Activated CD8-positive, alpha-beta memory T cell treated with anti-CD3 and anti-CD28 coated beads for 36 hours (primary cell): Measurements from ENCODE around the gene FXN. TPM values are rescaled to one million over a fixed set of nuclear protein-coding genes. Genes with fewer than 3 reads are reported as not detected.

Source experiments
- CTCF ChIA-PET: fragments of 350-600 bp; sonication (Branson Sonifier 250); formaldehyde crosslinking; loops from one replicate; lab custom pipeline; 2021; ENCODE audit warnings: antibody characterized with exemption; lab: Charles Lee
- POLR2A ChIA-PET: fragments of 350-600 bp; sonication (Branson Sonifier 250); formaldehyde crosslinking; loops from one replicate; lab custom pipeline; 2021; ENCODE audit warnings: antibody characterized with exemption; lab: Charles Lee
- total RNA-seq, 2 experiments: library from RNA; stranded (reverse); gene quantifications; one replicate each; pipeline ENCODE4 v1.2.3, GENCODE V29; 2021

Gene FXN
- total RNA-seq, 2 experiments from 2014 or later = 34.4 to 35.6 TPM

GRCh38 chr9:69054989-69055388 is 19.4 kb downstream of the FXN start:
- ChIA-PET CTCF (interaction anchor here (1.2 to 3.4 kb wide), 6 partner anchors 9 to 169 kb away, joined by 3 to 17 read pairs (median 5); no protein-coding TSS in a partner anchor), POLR2A (interaction anchor here (1.1 kb wide), 1 partner anchor 120 kb away, joined by 4 read pairs; no protein-coding TSS in a partner anchor)

- ChIA-PET POLR2A (interaction anchor here (0.7 kb wide), 1 partner anchor 21 kb away, joined by 7 read pairs; no protein-coding TSS in a partner anchor), CTCF (interaction anchor here (0.6 to 2.9 kb wide), 4 partner anchors 21 to 167 kb away, joined by 3 to 14 read pairs (median 4); partner anchors contain the start of gene FXN)
Observed at GRCh38 chr9:69056191-69056815, 20.8 kb downstream of the FXN start.

GRCh38 chr9:69058101-69058500 is 22.5 kb downstream of the FXN start:
- ChIA-PET CTCF (interaction anchor here (2.9 kb wide), 1 partner anchor 135 kb away, joined by 14 read pairs; no protein-coding TSS in a partner anchor), POLR2A (no interaction called here)

GRCh38 chr9:69060766-69061165 is 25.2 kb downstream of the FXN start:
- ChIA-PET CTCF (no interaction called here), POLR2A (no interaction called here)

- CTCF ChIA-PET = no interaction called here
- POLR2A ChIA-PET = no interaction called here
Observed at GRCh38 chr9:69062195-69062594, 26.6 kb downstream of the FXN start.

GRCh38 chr9:69063839-69064238 is 28.3 kb downstream of the FXN start:
- ChIA-PET POLR2A (no interaction called here), CTCF (interaction anchor here (1.1 kb wide), 1 partner anchor 10 kb away, joined by 7 read pairs; no protein-coding TSS in a partner anchor)

GRCh38 chr9:69065660-69066059 is 30.1 kb downstream of the FXN start:
- POLR2A ChIA-PET = no interaction called here
- CTCF ChIA-PET = no interaction called here

- CTCF ChIA-PET = no interaction called here
- POLR2A ChIA-PET = no interaction called here
Observed at GRCh38 chr9:69066955-69067354, 31.4 kb downstream of the FXN start.

GRCh38 chr9:69070201-69070600 is 34.6 kb downstream of the FXN start:
- ChIA-PET CTCF (interaction anchor here (0.7 kb wide), 1 partner anchor 16 kb away, joined by 3 read pairs; no protein-coding TSS in a partner anchor), POLR2A (no interaction called here)

GRCh38 chr9:69071059-69071458 is 35.5 kb downstream of the FXN start:
- ChIA-PET CTCF (no interaction called here), POLR2A (no interaction called here)

GRCh38 chr9:69073103-69073502 is 37.6 kb downstream of the FXN start:
- POLR2A ChIA-PET = no interaction called here
- CTCF ChIA-PET = no interaction called here

GRCh38 chr9:69074801-69075200 is 39.2 kb downstream of the FXN start:
- CTCF ChIA-PET = no interaction called here
- POLR2A ChIA-PET = no interaction called here

- POLR2A ChIA-PET = no interaction called here
- CTCF ChIA-PET = interaction anchor here (1.2 kb wide), 1 partner anchor 22 kb away, joined by 3 read pairs; no protein-coding TSS in a partner anchor
Observed at GRCh38 chr9:69076550-69076949, 41.0 kb downstream of the FXN start.

GRCh38 chr9:69078069-69078468 is 42.5 kb downstream of the FXN start:
- CTCF ChIA-PET = no interaction called here
- POLR2A ChIA-PET = no interaction called here

GRCh38 chr9:69078581-69078980 is 43.0 kb downstream of the FXN start:
- ChIA-PET POLR2A (no interaction called here), CTCF (no interaction called here)

- POLR2A ChIA-PET = no interaction called here
- CTCF ChIA-PET = no interaction called here
Observed at GRCh38 chr9:69079186-69079585, 43.6 kb downstream of the FXN start.

GRCh38 chr9:69081261-69081660 is 45.7 kb downstream of the FXN start:
- POLR2A ChIA-PET = no interaction called here
- CTCF ChIA-PET = no interaction called here

- CTCF ChIA-PET = no interaction called here
- POLR2A ChIA-PET = no interaction called here
Observed at GRCh38 chr9:69083321-69083720, 47.8 kb downstream of the FXN start.

GRCh38 chr9:69085569-69086283 is 50.2 kb downstream of the FXN start:
- CTCF ChIA-PET = no interaction called here
- POLR2A ChIA-PET = interaction anchor here (0.7 kb wide), 2 partner anchors 7 to 264 kb away, joined by 3 to 9 read pairs; no protein-coding TSS in a partner anchor

GRCh38 chr9:69086312-69086711 is 50.8 kb downstream of the FXN start:
- POLR2A ChIA-PET = no interaction called here
- CTCF ChIA-PET = no interaction called here
